Thoracic aorta (tissue), 2 donors: ENCODE data around the gene ACTRT2. TPM values are rescaled to one million over a fixed set of nuclear protein-coding genes. Genes with fewer than 3 reads are reported as not detected.

Source experiments
- ATAC-seq: fragments of 150-250 bp; one replicate; pipeline ENCODE4 v1.8.0; 2017; ENCODE audit warnings: low read depth; ENCODE audit not compliant: insufficient number of reproducible peaks, low FRiP score
- DNase-seq: peaks from one replicate; pipeline ENCODE4 v3.0.0-alpha.2; 2020; ENCODE audit warnings: low spot score
- H3K27ac ChIP-seq, 2 donors: fragments of 200-600 bp; sonication (generic); 1 replicate in 1 of 2; 2 replicates in 1 of 2; pipeline ENCODE4 v1.5.1; 2016; ENCODE audit warnings: mild to moderate bottlenecking in 2 of 2, moderate library complexity in 2 of 2
- H3K27me3 ChIP-seq: fragments of 200-600 bp; sonication (generic); replicated peaks from 2 replicates; pipeline ENCODE4 v1.6.0; 2016; ENCODE audit warnings: mild to moderate bottlenecking; ENCODE audit not compliant: insufficient read depth
- H3K36me3 ChIP-seq: fragments of 200-600 bp; sonication (generic); one replicate; pipeline ENCODE4 v1.5.1; 2016
- H3K4me1 ChIP-seq, 2 donors: fragments of 200-600 bp; sonication (generic); 1 replicate in 1 of 2; 2 replicates in 1 of 2; pipeline versions ENCODE4 v1.5.1 to v1.6.0; 2016; ENCODE audit warnings: low read depth in 2 of 2, mild to moderate bottlenecking in 1 of 2; ENCODE audit not compliant: control insufficient read depth in 1 of 2
- H3K4me3 ChIP-seq: fragments of 200-600 bp; sonication (generic); 2 replicates; pipeline ENCODE4 v1.5.1; 2016; ENCODE audit warnings: mild to moderate bottlenecking
- H3K9me3 ChIP-seq: fragments of 200-600 bp; sonication (generic); 2 replicates; pipeline ENCODE4 v1.5.1; 2016
- CTCF ChIP-seq: fragments of 200-600 bp; sonication (generic); IDR thresholded peaks from one replicate; pipeline ENCODE4 v1.5.1; 2019; ENCODE audit warnings: antibody characterized with exemption
- total RNA-seq, 2 donors: library from RNA; depleted of rRNA; stranded (reverse); fragments of >200 nt; gene quantifications; one replicate each; pipeline versions ENCODE4 v1.1.0 to v1.2.3, GENCODE V29; 2016

Gene ACTRT2
- total RNA-seq, 2 donors from 2014 or later, result not detected

- H3K4me1 ChIP-seq, result peaks cover 1% of the 10 kb centered on the region in 2 donors
- no peak for DNase-seq
- H3K27ac ChIP-seq, result no peak overlapping the region
- no peaks in the 10 kb centered on the region for H3K27me3 ChIP-seq
- H3K9me3 ChIP-seq, result no peaks in the 10 kb centered on the region
- no peak for TF ChIP-seq CTCF
- no peak for ATAC-seq
- no peaks in the 10 kb centered on the region for H3K36me3 ChIP-seq
- no peak overlapping the region for H3K4me3 ChIP-seq
Observed at GRCh38 chr1:3029991-3030662, 8.9 kb downstream of the ACTRT2 start.

GRCh38 chr1:3030663-3031381 is 9.6 kb downstream of the ACTRT2 start:
- no peak overlapping the region for H3K27ac ChIP-seq
- no peaks in the 10 kb centered on the region for H3K27me3 ChIP-seq
- no peak overlapping the region for H3K4me3 ChIP-seq
- peaks cover 6 to 8% of the 10 kb centered on the region in 2 donors for H3K4me1 ChIP-seq
- DNase-seq (no peak), ATAC-seq (no peak)
- no peaks in the 10 kb centered on the region for H3K36me3 ChIP-seq
- no peak for TF ChIP-seq CTCF
- no peaks in the 10 kb centered on the region for H3K9me3 ChIP-seq

GRCh38 chr1:3031401-3032221 is 10.3 kb downstream of the ACTRT2 start:
- H3K27ac ChIP-seq, result no peak overlapping the region
- peaks cover 9% of the 10 kb centered on the region in 2 donors for H3K4me1 ChIP-seq
- H3K36me3 ChIP-seq, result no peaks in the 10 kb centered on the region
- TF ChIP-seq CTCF, result no peak
- H3K9me3 ChIP-seq, result no peaks in the 10 kb centered on the region
- H3K27me3 ChIP-seq, result no peaks in the 10 kb centered on the region
- H3K4me3 ChIP-seq, result no peak overlapping the region
- no peak for ATAC-seq
- no peak for DNase-seq

- H3K27ac ChIP-seq, result no peak overlapping the region
- H3K4me3 ChIP-seq, result no peak overlapping the region
- no peaks in the 10 kb centered on the region for H3K27me3 ChIP-seq
- H3K4me1 ChIP-seq, result peaks cover 9% of the 10 kb centered on the region in 2 donors
- DNase-seq (no peak), ATAC-seq (no peak)
- H3K36me3 ChIP-seq, result no peaks in the 10 kb centered on the region
- no peak for TF ChIP-seq CTCF
- no peaks in the 10 kb centered on the region for H3K9me3 ChIP-seq
Observed at GRCh38 chr1:3032371-3033039, 11.2 kb downstream of the ACTRT2 start.
